Natural killer cell (primary cell): ENCODE measurements around the gene ESYT2. TPM values are rescaled to one million over a fixed set of nuclear protein-coding genes. Genes with fewer than 3 reads are reported as not detected.

Experiments used
- ATAC-seq, 3 donors: fragments of 150-1000 bp in 2 of 3; fragments of 200-7000 bp in 1 of 3; cut with Tn5 transposase; 1 replicate in 1 of 3; 2 replicates in 2 of 3; pipeline ENCODE4 v1.10.0; 2021; ENCODE audit warnings: mild to moderate bottlenecking in 2 of 3, moderate library complexity in 2 of 3
- DNase-seq, 2 donors: peaks; one replicate each; pipeline versions ENCODE4 v3.0.0 to v3.0.0-alpha.2; 2013 to 2021; ENCODE audit warnings: mixed read lengths in 1 of 2
- H3K27ac ChIP-seq: one replicate; pipeline ENCODE4 v1.5.1; 2013; ENCODE audit warnings: mild to moderate bottlenecking, low read length
- H3K27me3 ChIP-seq: one replicate; pipeline ENCODE4 v1.6.1; 2013; ENCODE audit warnings: low read length; ENCODE audit not compliant: control insufficient read depth, insufficient read depth
- H3K36me3 ChIP-seq: one replicate; pipeline ENCODE4 v1.6.1; 2013; ENCODE audit warnings: low read length; ENCODE audit not compliant: control insufficient read depth, insufficient read depth
- H3K4me1 ChIP-seq: one replicate; pipeline ENCODE4 v1.6.1; 2013; ENCODE audit warnings: low read length; ENCODE audit not compliant: control insufficient read depth, insufficient read depth
- H3K4me3 ChIP-seq: one replicate; pipeline ENCODE4 v1.5.1; 2013; ENCODE audit warnings: low read length
- H3K9me3 ChIP-seq: one replicate; pipeline ENCODE4 v1.6.1; 2013; ENCODE audit warnings: low read length; ENCODE audit not compliant: control insufficient read depth, insufficient read depth
- H3K27ac Mint-ChIP-seq, 2 donors: one replicate each; pipeline ENCODE4 v1.8.0; 2022; ENCODE audit warnings: mild to moderate bottlenecking in 2 of 2, mixed read lengths in 2 of 2, moderate library complexity in 1 of 2
- H3K27me3 Mint-ChIP-seq, 2 donors: one replicate each; pipeline ENCODE4 v1.8.0; 2022; ENCODE audit warnings: low read depth in 2 of 2, mixed read lengths in 2 of 2
- H3K36me3 Mint-ChIP-seq: one replicate; pipeline ENCODE4 v1.8.0; 2022; ENCODE audit warnings: mixed read lengths
- H3K4me1 Mint-ChIP-seq, 2 donors: one replicate each; pipeline ENCODE4 v1.8.0; 2022; ENCODE audit warnings: mixed read lengths in 2 of 2
- H3K4me3 Mint-ChIP-seq: one replicate; pipeline ENCODE4 v1.8.0; 2022; ENCODE audit warnings: mild to moderate bottlenecking, moderate library complexity, mixed read lengths
- H3K9me3 Mint-ChIP-seq, 2 donors: one replicate each; pipeline ENCODE4 v1.8.0; 2022; ENCODE audit warnings: mixed read lengths in 2 of 2
- CTCF ChIP-seq: fragments of 200-600 bp; IDR thresholded peaks from one replicate; pipeline ENCODE4 v1.8.0; 2022; ENCODE audit warnings: antibody characterized with exemption
- WGBS: methylation state at CpG from one replicate; pipeline ENCODE4 v1.1.7; 2013; ENCODE audit warnings: missing lambda C conversion rate; ENCODE audit not compliant: insufficient coverage; 5-methylcytosine and 5-hydroxymethylcytosine counted together
- intact Hi-C: fragments of 100-400 bp; cut with micrococcal nuclease; formaldehyde crosslinking; loops from one replicate; pipeline ENCODE4 v1.14.2; 2022
- total RNA-seq, 4 donors: library from RNA; stranded (reverse); fragments of 120-200 nt in 1 of 4; gene quantifications; one replicate each; pipeline versions ENCODE4 v1.2.3 to v1.2.4, GENCODE V29; 2013 to 2022

ESYT2 gene
- total RNA-seq, 3 donors from 2014 or later (not counting 1 experiment from before 2014, with no cell fraction given): 137 to 163 (median 160) TPM

GRCh38 chr7:158810846-158811245 lies 18.5 kb downstream of the ESYT2 start:
- intact Hi-C loops: no loop called here
- WGBS: 96% methylated on average over 4 of the region's 5 CpGs
- ATAC-seq: no peak
- Mint-ChIP-seq H3K27ac (peak overlapping the region; percentile 95 to 99), H3K4me3 (no peak overlapping the region), H3K36me3 (peaks cover 22% of the 10 kb centered on the region), H3K9me3 (no peaks in the 10 kb centered on the region), H3K4me1 (peaks cover 77 to 82% of the 10 kb centered on the region in 2 donors), H3K27me3 (no peaks in the 10 kb centered on the region)
- DNase-seq: no peak
- peaks cover 20% of the 10 kb centered on the region for H3K36me3 ChIP-seq
- H3K4me3 ChIP-seq: no peak overlapping the region
- H3K27ac ChIP-seq: no peak overlapping the region
- no peaks in the 10 kb centered on the region for H3K27me3 ChIP-seq
- H3K9me3 ChIP-seq: no peaks in the 10 kb centered on the region
- no peak for TF ChIP-seq CTCF
- peaks cover 57% of the 10 kb centered on the region for H3K4me1 ChIP-seq

GRCh38 chr7:158809596-158809995 lies 19.7 kb downstream of the ESYT2 start:
- Mint-ChIP-seq H3K36me3 (peaks cover 19% of the 10 kb centered on the region), H3K4me1 (peaks cover 76 to 82% of the 10 kb centered on the region in 2 donors), H3K27ac (peak overlapping the region; percentile 95 to 99), H3K4me3 (peak overlapping the region; percentile 70), H3K9me3 (peaks cover 0 to 2% of the 10 kb centered on the region in 2 donors), H3K27me3 (no peaks in the 10 kb centered on the region)
- peaks cover 5% of the 10 kb centered on the region for H3K9me3 ChIP-seq
- peaks cover 16% of the 10 kb centered on the region for H3K36me3 ChIP-seq
- WGBS: 78% methylated on average over 1 of the region's 1 CpG
- intact Hi-C loops: no loop called here
- DNase-seq: peak in 1 of 2 donors; percentile 53
- no peak for TF ChIP-seq CTCF
- peak; percentile 59 to 78 (median 70) for ATAC-seq
- H3K4me3 ChIP-seq: no peak overlapping the region
- no peaks in the 10 kb centered on the region for H3K27me3 ChIP-seq
- H3K27ac ChIP-seq: peak overlapping the region; percentile 23
- peaks cover 50% of the 10 kb centered on the region for H3K4me1 ChIP-seq

GRCh38 chr7:158808126-158808525 lies 21.2 kb downstream of the ESYT2 start:
- Histone ChIP-seq H3K4me1 (peaks cover 55% of the 10 kb centered on the region), H3K27me3 (no peaks in the 10 kb centered on the region), H3K36me3 (peaks cover 16% of the 10 kb centered on the region), H3K9me3 (peaks cover 17% of the 10 kb centered on the region), H3K4me3 (no peak overlapping the region), H3K27ac (no peak overlapping the region)
- no peaks in the 10 kb centered on the region for H3K27me3 Mint-ChIP-seq
- H3K4me3 Mint-ChIP-seq: peak overlapping the region; percentile 21
- intact Hi-C loops: no loop called here
- WGBS: 96% methylated on average over 18 of the region's 18 CpGs
- H3K36me3 Mint-ChIP-seq: peaks cover 18% of the 10 kb centered on the region
- H3K9me3 Mint-ChIP-seq: peaks cover 4 to 7% of the 10 kb centered on the region in 2 donors
- no peak for TF ChIP-seq CTCF
- peak overlapping the region; percentile 24 to 99 for H3K27ac Mint-ChIP-seq
- DNase-seq (no peak), ATAC-seq (no peak)
- peaks cover 69 to 76% of the 10 kb centered on the region in 2 donors for H3K4me1 Mint-ChIP-seq

- 79% methylated on average over 21 of the region's 21 CpGs for WGBS
- H3K4me3 ChIP-seq: no peak overlapping the region
- no peak for DNase-seq
- Mint-ChIP-seq H3K27me3 (no peaks in the 10 kb centered on the region), H3K4me1 (peaks cover 56 to 75% of the 10 kb centered on the region in 2 donors), H3K4me3 (peak overlapping the region; percentile 37), H3K36me3 (peaks cover 18% of the 10 kb centered on the region), H3K27ac (peak overlapping the region; percentile 99), H3K9me3 (peaks cover 4 to 7% of the 10 kb centered on the region in 2 donors)
- ATAC-seq: no peak
- TF ChIP-seq CTCF: no peak
- H3K4me1 ChIP-seq: peaks cover 46% of the 10 kb centered on the region
- intact Hi-C loops: loop anchor here (1.0 to 2.0 kb wide), 3 partner anchors 7 to 211 kb away; no protein-coding TSS in a partner anchor
- H3K36me3 ChIP-seq: peaks cover 16% of the 10 kb centered on the region
- H3K27me3 ChIP-seq: no peaks in the 10 kb centered on the region
- no peak overlapping the region for H3K27ac ChIP-seq
- peaks cover 24% of the 10 kb centered on the region for H3K9me3 ChIP-seq
Measured at GRCh38 chr7:158805937-158806336, 23.4 kb downstream of the ESYT2 start.
